Measurements from ENCODE around the gene PARP16.
"Not testable (repeated sequence)": the region's sequence is repeated elsewhere in the genome, so short reads cannot be mapped to it uniquely, and the experiment has no call there.

The PARP16 gene

GRCh38 chr15:65231306-65231705 lies 55.4 kb downstream of the PARP16 start:
- DNase-seq: no peak

GRCh38 chr15:65226901-65227300 lies 59.8 kb downstream of the PARP16 start:
- not testable (repeated sequence) for DNase-seq

DNA sequence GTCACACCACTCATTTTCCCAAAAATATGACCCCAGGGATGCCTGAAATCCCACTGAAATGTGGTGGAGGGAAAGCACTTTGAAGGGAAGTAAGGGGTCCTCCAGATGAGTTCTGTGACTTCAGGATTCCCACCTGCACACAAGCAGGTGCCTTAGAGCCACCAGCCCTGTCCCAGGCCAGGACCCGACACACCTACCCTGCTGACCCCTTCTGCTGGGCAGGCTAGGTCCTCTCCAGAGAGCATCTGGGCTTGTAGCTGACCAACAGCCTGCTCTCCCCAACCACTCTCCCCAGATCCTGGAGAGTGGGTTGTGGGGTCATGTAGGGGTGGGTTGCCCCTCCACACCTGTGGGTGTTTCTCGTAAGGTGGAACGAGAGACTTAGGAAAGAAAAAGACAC lies 60.5 kb downstream of the PARP16 start:
- DNase-seq: no peak

- no peak for DNase-seq
These were observed 62.7 kb downstream of the PARP16 start for GRCh38 chr15:65223996-65224395.

DNA sequence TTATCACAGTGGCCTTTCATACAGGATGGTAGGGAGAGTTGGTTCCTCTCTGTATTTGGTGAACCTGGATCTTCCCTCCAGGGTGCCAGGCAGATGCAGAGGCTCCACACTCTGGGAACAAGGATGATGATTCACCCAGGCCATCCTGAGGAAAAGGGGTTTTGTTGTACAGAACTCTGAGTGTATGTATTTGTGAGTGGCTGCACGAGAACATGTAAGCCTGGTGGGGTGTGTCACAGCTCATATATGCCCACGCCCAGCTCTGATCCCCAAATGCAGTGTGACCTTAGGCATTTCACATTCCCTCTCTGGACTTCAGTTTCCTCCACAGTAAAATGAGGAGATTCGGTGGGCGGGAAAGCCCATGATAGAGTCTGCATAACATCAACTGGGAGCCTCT lies 63.8 kb downstream of the PARP16 start:
- no peak for DNase-seq

DNA sequence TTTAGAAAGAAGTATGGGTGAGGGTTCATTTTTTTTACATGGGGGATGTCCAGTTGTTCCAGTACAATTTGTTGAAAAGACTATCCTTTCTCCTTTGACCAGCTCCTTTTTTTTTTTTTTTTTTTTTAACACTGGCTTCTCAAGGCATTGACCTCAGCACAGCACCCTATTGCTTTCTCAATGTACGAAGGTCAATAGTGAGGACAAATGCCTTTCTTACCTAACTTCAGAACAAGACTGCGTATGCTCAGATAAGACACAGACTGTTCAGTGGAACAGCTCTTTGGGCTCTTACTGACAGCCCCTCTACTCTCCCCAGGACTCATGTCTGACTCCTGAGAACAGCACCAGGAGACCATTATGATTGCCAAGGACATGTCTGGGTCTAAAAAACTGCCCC lies 65.0 kb downstream of the PARP16 start:
- no peak for DNase-seq

DNA sequence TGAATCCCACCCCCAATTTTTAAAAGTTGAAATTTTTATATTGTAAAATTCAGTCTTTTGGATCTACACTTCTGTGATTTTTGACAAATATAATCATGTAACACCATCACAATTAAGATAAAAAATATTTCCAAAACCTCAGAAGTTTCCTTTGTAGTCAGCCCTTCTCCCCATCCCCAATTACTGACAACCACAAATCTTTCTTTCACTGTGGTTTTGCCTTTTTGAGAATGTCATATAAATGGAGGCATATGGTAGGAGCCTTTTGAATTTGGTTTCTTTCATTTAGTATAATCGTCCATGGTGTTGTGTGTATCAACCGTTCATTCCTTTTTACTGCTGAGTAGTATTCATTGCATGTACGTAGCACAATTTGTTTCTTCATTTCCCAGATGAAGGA lies 67.5 kb downstream of the PARP16 start:
- DNase-seq: no peak

DNA sequence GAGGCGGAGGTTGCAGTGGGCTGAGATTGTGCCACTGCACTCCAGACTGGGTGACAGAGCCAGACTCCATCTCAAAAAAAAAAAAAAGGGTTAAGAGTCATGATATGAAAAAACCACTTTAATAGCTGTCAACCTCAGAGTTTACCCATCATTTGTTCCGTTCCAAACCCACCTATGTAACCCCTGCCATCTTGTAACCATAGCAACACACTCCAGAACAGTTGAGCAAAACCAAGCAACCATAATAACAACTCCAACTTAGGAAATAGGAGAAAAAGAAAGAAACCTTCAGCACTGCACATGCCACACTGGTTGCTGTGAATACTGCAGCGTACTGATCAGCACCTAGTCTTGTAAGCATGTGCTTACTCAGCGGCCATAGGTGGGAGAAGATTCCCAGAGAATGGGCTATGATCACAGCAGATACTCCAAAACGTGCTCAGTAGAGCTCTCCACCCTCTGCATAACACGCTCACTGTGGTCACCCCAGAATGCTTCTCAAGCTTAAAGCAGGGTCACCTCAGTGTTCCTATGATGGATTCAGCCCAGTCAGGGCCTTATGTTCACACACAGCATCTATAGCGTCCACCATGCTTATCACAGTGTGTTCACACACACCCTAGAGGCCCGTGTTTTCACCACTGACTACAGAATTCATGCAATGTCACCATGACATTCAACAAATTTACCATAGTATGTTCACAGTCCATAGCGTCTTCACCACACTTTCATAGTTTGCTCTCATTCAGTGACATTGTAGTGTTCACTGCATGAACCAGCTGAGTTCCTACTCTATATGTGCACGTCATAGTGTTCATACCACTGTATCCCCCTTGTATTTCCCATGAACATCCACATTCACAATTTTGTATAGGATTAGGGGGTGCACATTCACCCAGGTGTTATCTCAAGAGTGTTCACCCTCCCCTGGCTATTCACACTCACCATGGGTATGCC lies 68.9 kb downstream of the PARP16 start:
- DNase-seq: no peak

DNA sequence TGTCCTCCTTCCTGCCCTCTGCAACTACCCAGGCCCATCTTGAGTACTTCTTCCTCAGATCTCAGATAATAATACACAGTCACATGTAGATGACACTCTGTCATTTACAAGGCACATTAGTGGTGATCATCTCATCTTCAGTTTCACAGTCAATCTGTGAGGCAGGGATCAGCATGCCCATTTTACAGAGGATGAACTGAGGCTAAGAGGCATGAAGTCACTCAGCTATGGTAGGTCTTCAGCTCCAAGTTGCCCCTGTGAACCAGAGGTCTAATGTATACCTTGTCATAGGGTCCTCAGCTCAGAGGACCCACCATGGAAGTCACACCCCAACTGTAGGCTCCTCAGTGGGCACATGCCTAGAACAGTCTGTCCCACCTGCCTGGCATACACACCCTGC lies 71.2 kb downstream of the PARP16 start:
- DNase-seq: no peak

DNA sequence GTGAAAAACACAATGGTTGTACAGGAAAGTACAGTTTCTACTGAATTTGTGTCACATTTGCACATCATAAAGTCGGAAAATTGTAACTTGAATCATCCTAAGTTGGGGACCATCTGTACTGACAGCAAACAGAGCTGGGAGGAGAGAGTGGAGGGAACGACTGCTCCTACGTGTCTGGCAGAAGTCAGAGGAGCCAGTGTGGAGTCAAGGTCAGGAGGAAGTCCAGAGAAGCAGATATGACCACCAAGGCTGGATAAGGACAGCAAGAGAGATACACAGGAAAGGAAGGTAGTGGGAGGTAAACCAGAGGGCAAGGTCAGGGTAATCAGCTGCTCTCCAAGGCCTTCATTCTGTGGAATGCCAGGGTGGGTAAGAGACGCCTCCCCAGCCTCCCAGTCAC lies 72.7 kb downstream of the PARP16 start:
- DNase-seq: no peak

GRCh38 chr15:65213241-65213640 lies 73.4 kb downstream of the PARP16 start:
- no peak for DNase-seq

GRCh38 chr15:65212097-65212496 lies 74.6 kb downstream of the PARP16 start:
- peak; percentile 16 to 23 for DNase-seq

DNA sequence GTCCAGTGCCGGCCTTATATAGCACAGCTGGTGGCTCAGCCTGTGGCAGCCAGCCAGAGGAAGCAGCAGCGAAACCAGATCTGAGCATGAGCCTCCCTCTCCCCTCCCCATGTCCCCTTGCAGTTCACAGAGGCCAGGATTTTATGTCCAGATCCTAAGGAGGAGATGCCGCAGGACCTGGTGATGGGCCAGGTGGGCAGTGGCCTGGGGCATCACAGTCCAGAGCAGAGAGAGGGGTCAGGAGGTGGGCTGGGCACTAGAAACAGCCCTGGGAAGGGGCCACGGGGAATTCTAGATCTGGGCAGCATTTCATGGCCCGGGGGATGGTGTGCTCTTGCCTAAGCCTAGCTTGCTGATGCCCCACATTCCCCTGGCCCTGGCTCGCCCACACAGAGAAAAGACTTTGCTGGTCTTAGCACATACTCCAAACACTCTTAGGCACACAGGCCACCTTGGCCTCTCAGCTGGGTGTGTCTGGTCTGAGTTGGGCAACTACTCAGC lies 75.2 kb downstream of the PARP16 start:
- DNase-seq: no peak

DNA sequence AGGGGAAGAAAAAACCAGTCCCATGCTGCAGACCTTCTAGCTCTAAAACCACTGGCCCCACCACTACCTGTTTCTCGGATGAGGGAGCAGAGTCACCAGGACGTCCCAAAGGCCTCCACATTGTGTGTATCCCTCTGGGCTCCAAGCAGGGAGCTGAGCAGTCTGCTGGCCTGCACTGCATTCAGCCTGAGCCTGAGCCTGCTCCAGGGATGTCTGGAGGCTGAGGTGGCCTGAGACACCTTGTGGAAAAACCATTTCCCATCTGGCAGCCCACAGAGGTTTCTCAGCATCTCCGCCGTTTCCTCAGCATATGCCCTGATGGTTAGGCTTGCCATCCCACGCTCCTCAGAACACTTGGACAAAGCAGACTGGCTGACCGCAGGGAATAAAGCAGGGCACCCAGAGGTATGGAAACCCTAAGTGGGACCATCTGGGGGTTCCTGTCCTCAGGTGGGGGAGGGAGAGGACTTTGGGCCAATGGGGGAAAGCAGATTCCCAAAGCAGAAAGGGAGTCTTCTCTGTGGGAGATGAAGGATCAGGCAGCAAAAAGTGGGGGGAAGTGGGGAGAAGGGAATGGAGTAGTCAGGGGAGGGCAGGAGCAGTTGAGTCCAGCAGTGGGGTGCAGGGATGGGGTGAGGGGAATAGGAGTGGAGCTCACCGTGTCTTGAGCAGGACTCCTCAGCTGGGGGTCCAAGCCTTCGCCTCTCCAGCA lies 75.8 kb downstream of the PARP16 start, which contains the start of gene CILP:
CILP (minus strand) TSS at position 704 of the 712 bp plus-strand sequence. CDS start 1,718 bp downstream, outside the sequence.
- no peak for DNase-seq

- DNase-seq: no peak
These were observed 76.7 kb downstream of the PARP16 start for GRCh38 chr15:65209701-65210643.

DNA sequence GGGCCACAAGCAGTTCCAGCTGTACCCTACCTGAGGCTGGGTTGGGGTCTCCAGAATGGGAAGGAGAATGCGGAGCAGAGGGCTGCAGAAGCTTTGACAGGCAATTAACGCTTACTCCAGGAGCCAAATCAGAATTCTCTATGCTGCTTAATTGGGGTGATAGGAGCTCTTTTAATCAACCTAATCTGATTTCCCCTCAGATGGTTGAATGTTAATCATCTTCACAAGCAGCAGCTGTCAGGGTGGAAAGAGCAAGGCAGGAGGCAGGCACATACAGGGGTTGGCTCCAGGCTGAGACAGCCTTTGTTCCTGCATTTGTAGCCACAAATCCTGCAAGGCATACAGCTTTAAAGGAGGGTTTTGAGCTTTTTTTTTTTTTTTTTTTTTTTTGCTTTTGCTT lies 78.0 kb downstream of the PARP16 start:
- no peak for DNase-seq
